Activated naive CD8-positive, alpha-beta T cell treated with anti-CD3 and anti-CD28 coated beads, Interleukin-2, amount 50 U/mL, for 24 hours (primary cell): ENCODE data around the gene ZNF366.

ENCODE experiments used
- ATAC-seq: fragments of 150-1000 bp; cut with Tn5 transposase; one replicate; pipeline ENCODE4 v1.10.0; 2021
- DNase-seq: peaks from one replicate; pipeline ENCODE4 v3.0.0; 2021
- H3K27ac Mint-ChIP-seq: one replicate; pipeline ENCODE4 v1.8.0; 2021; ENCODE audit warnings: mild to moderate bottlenecking, mixed read lengths
- H3K27me3 Mint-ChIP-seq: one replicate; pipeline ENCODE4 v1.8.0; 2021; ENCODE audit warnings: mixed read lengths
- H3K36me3 Mint-ChIP-seq: one replicate; pipeline ENCODE4 v1.8.0; 2021; ENCODE audit warnings: low read depth, mixed read lengths
- H3K4me1 Mint-ChIP-seq: one replicate; pipeline ENCODE4 v1.8.0; 2021; ENCODE audit warnings: mixed read lengths
- H3K4me3 Mint-ChIP-seq: one replicate; pipeline ENCODE4 v1.8.0; 2021; ENCODE audit warnings: mild to moderate bottlenecking, moderate library complexity, mixed read lengths
- H3K9me3 Mint-ChIP-seq: one replicate; pipeline ENCODE4 v1.8.0; 2021; ENCODE audit warnings: mixed read lengths

Gene ZNF366

GRCh38 chr5:72537166-72537565 lies 30.0 kb upstream of the ZNF366 start:
- DNase-seq (no peak), ATAC-seq (no peak)
- Mint-ChIP-seq H3K4me3 (no peak overlapping the region), H3K9me3 (peaks cover 11% of the 10 kb centered on the region), H3K27ac (no peak overlapping the region), H3K27me3 (peaks cover 19% of the 10 kb centered on the region), H3K36me3 (peaks cover 2% of the 10 kb centered on the region), H3K4me1 (no peaks in the 10 kb centered on the region)

- no peak for DNase-seq
- H3K36me3 Mint-ChIP-seq, result peaks cover 2% of the 10 kb centered on the region
- H3K4me3 Mint-ChIP-seq, result no peak overlapping the region
- no peaks in the 10 kb centered on the region for H3K4me1 Mint-ChIP-seq
- peaks cover 11% of the 10 kb centered on the region for H3K9me3 Mint-ChIP-seq
- no peak overlapping the region for H3K27ac Mint-ChIP-seq
- ATAC-seq, result no peak
- peaks cover 21% of the 10 kb centered on the region for H3K27me3 Mint-ChIP-seq
These were observed 24.4 kb upstream of the ZNF366 start for GRCh38 chr5:72531496-72532190.

DNA sequence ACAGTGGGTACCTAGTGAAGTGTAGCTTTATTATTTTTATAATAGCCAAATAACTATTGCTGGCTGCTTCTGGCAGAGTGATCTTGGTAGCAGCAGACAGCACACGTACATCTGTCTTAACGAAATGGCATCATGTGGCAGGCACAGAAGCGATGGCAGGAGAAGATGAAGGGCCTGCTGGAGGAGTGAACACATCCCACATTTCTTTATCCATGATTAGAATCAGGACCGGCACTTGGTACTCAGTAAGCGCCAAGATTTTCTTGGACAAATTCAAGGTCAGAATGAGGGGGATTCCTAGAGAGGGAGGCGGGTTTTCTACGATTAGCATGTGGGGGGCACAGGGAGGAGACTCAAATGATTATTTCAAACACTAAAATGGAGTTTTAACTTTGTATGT lies 23.0 kb upstream of the ZNF366 start:
- no peak for DNase-seq
- Mint-ChIP-seq H3K9me3 (peaks cover 11% of the 10 kb centered on the region), H3K4me3 (no peak overlapping the region), H3K36me3 (peaks cover 2% of the 10 kb centered on the region), H3K4me1 (no peaks in the 10 kb centered on the region), H3K27ac (no peak overlapping the region), H3K27me3 (peaks cover 18% of the 10 kb centered on the region)
- ATAC-seq, result no peak

GRCh38 chr5:72529383-72529782 lies 22.2 kb upstream of the ZNF366 start:
- no peaks in the 10 kb centered on the region for H3K4me1 Mint-ChIP-seq
- no peak overlapping the region for H3K27ac Mint-ChIP-seq
- peaks cover 2% of the 10 kb centered on the region for H3K36me3 Mint-ChIP-seq
- DNase-seq (no peak), ATAC-seq (no peak)
- H3K9me3 Mint-ChIP-seq, result peaks cover 11% of the 10 kb centered on the region
- H3K4me3 Mint-ChIP-seq, result no peak overlapping the region
- peaks cover 18% of the 10 kb centered on the region for H3K27me3 Mint-ChIP-seq

DNA sequence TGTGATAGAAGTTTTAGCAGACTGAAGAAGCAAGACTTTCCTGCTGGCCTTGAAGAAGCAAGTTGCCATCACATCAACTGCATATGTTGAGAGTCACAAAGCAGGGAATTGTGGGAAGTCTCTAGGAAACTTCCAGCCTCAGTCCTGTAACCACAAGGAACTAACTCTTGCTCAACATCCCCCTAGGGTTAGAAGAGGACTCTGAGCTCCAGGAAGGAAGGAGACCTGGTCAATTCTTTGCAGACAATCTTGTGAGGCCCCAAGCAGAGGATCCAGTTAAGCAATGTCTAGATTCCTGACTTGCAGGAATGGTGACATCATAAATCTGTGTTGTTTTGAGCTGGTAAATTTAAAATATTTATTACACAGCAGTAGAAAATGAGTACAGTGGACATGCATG lies 18.6 kb upstream of the ZNF366 start:
- Mint-ChIP-seq H3K9me3 (no peaks in the 10 kb centered on the region), H3K4me3 (no peak overlapping the region), H3K27ac (no peak overlapping the region), H3K36me3 (no peaks in the 10 kb centered on the region), H3K4me1 (no peaks in the 10 kb centered on the region), H3K27me3 (peaks cover 2% of the 10 kb centered on the region)
- ATAC-seq (no peak), DNase-seq (no peak)

DNA sequence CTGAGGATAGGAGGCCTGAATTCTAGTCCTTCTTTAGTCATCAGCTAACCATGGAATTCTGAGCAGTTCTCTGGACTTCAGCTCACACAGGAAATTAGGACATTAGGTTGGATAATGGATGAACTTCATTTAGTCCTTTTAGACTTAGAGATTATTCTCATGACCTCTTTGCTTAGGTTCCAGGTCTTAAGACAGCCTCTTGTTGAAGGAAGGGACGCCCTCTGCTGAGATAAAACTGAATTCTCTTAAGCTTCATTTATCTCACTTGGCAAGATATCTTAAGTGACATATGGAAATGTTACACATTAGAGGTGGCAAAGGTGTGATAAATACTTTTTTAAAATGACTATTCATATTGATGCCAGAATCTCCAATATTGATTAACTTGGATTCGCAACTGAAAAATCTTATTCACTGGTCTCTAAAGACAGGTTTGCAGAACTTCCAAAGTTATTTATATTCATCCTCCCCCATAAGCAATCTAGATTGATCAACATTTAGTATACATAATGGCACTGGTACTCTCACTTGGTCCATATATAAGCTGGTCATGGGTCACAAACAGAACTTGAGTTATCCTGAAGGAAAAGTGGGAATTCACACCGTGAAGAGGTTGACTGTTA lies 16.9 kb upstream of the ZNF366 start:
- H3K36me3 Mint-ChIP-seq, result no peaks in the 10 kb centered on the region
- H3K4me3 Mint-ChIP-seq, result no peak overlapping the region
- peaks cover 2% of the 10 kb centered on the region for H3K27me3 Mint-ChIP-seq
- ATAC-seq (no peak), DNase-seq (no peak)
- no peaks in the 10 kb centered on the region for H3K4me1 Mint-ChIP-seq
- no peak overlapping the region for H3K27ac Mint-ChIP-seq
- H3K9me3 Mint-ChIP-seq, result peaks cover 7% of the 10 kb centered on the region

DNA sequence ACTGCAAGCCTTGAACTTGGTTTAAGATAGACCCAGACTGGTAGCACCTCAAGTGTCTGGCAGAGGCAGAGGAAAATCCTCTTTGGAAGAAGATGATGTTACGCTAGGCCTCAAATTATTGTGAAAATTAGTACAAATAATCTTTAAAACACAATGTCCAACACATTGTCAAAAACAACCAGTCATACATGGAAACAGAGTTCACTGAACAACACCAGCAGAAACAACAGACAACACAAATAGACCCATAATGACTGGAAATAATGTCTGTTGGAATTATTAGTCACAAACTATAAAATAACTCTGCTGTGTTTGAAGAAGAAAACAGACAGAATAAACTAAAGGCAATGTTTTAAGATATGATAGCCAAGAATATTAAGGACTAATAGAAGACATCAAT lies 15.4 kb upstream of the ZNF366 start:
- Mint-ChIP-seq H3K27ac (no peak overlapping the region), H3K27me3 (no peaks in the 10 kb centered on the region), H3K9me3 (peaks cover 7% of the 10 kb centered on the region), H3K4me3 (no peak overlapping the region), H3K36me3 (no peaks in the 10 kb centered on the region), H3K4me1 (peaks cover 5% of the 10 kb centered on the region)
- no peak for ATAC-seq
- no peak for DNase-seq

DNA sequence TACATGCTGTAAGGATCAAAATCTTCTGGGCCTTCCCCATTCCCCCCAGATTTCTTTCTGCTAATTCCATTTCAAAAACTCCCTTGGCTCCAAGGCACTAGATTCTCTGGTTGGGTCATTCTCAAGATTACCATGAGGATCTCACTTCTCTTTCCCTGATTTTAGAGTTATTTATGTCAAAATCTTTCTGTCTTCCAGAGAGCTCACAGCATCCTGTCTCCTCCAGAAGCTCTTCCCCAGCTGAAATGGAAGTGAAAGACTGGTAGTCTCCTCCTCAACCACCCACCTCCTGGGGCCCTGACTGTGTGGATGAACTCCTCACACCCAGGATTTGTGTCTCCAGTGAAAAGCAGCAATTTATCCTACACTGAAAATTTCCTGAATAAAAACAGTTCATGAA lies 11.9 kb upstream of the ZNF366 start:
- H3K27me3 Mint-ChIP-seq, result no peaks in the 10 kb centered on the region
- DNase-seq, result no peak
- H3K27ac Mint-ChIP-seq, result no peak overlapping the region
- H3K36me3 Mint-ChIP-seq, result no peaks in the 10 kb centered on the region
- H3K4me3 Mint-ChIP-seq, result no peak overlapping the region
- ATAC-seq, result no peak
- peaks cover 5% of the 10 kb centered on the region for H3K4me1 Mint-ChIP-seq
- peaks cover 7% of the 10 kb centered on the region for H3K9me3 Mint-ChIP-seq

GRCh38 chr5:72518001-72518683 lies 10.9 kb upstream of the ZNF366 start:
- no peak overlapping the region for H3K4me3 Mint-ChIP-seq
- H3K4me1 Mint-ChIP-seq, result peaks cover 5% of the 10 kb centered on the region
- H3K36me3 Mint-ChIP-seq, result no peaks in the 10 kb centered on the region
- DNase-seq (no peak), ATAC-seq (no peak)
- peaks cover 1% of the 10 kb centered on the region for H3K27me3 Mint-ChIP-seq
- peaks cover 7% of the 10 kb centered on the region for H3K9me3 Mint-ChIP-seq
- no peak overlapping the region for H3K27ac Mint-ChIP-seq

DNA sequence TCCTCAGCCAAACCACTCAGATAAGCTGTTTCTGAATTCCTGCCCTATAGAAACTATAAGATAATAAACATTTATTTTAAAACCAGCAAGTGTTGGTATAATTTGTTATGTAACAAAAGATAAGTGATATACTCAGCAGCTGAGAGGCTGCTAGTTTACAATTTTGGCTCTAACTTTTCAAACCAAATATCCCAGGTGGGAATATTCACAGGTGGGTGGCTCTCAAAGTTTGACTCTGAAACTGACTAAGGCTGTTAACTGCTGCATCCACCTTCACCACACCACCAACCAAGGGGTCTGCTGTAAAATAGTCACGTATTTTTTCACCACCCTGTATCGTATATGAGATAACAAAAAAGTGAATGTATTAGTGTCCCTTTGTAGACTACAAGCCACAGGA lies 9.7 kb upstream of the ZNF366 start:
- DNase-seq (no peak), ATAC-seq (no peak)
- Mint-ChIP-seq H3K27ac (no peak overlapping the region), H3K4me1 (peaks cover 7% of the 10 kb centered on the region), H3K4me3 (no peak overlapping the region), H3K9me3 (peaks cover 7% of the 10 kb centered on the region), H3K27me3 (peaks cover 6% of the 10 kb centered on the region), H3K36me3 (no peaks in the 10 kb centered on the region)

DNA sequence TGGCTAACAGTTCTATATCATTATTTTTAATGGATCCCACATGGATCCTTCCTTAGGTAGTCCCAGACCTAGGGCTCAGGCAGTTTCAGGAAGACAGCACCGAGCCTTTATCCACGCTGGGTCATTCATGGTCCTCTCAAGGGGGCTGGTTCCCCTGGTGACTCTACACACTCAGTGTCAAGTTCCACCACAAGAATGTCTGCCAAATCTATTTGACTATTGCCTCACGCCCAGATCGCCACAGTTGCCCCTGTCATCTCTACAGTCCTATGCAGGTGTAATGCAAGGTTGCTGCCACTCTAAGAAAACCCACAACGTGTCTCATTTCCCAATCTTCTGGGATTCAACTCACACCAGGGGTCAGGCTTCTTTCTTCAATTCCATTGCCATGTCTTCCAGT lies 8.0 kb upstream of the ZNF366 start:
- Mint-ChIP-seq H3K4me3 (no peak overlapping the region), H3K36me3 (no peaks in the 10 kb centered on the region), H3K4me1 (peaks cover 21% of the 10 kb centered on the region), H3K27me3 (peaks cover 12% of the 10 kb centered on the region), H3K9me3 (peaks cover 7% of the 10 kb centered on the region), H3K27ac (no peak overlapping the region)
- ATAC-seq (no peak), DNase-seq (no peak)

DNA sequence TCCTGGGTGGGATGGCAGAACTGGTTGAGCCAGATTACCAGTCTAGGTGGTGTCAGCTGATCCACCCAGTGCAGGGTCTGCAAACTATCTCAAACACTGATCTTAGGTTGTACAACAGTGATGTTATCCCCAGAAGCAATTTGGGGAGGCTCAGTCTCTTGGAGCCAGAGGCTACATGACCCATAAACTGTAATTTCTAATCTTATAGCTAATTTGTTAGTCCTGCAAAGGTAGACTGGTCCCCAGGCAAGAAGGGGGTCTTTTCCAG lies 5.3 kb upstream of the ZNF366 start:
- Mint-ChIP-seq H3K27me3 (peaks cover 23% of the 10 kb centered on the region), H3K4me3 (no peak overlapping the region), H3K9me3 (no peaks in the 10 kb centered on the region), H3K36me3 (no peaks in the 10 kb centered on the region), H3K27ac (no peak overlapping the region), H3K4me1 (peaks cover 16% of the 10 kb centered on the region)
- no peak for ATAC-seq
- no peak for DNase-seq

- no peak for DNase-seq
- Mint-ChIP-seq H3K36me3 (no peaks in the 10 kb centered on the region), H3K9me3 (no peaks in the 10 kb centered on the region), H3K4me3 (no peak overlapping the region), H3K4me1 (peaks cover 16% of the 10 kb centered on the region), H3K27me3 (peaks cover 26% of the 10 kb centered on the region), H3K27ac (no peak overlapping the region)
- ATAC-seq, result no peak
These were observed 4.8 kb upstream of the ZNF366 start for GRCh38 chr5:72511774-72512592.

GRCh38 chr5:72511366-72511765 lies 4.2 kb upstream of the ZNF366 start:
- Mint-ChIP-seq H3K4me1 (peaks cover 16% of the 10 kb centered on the region), H3K36me3 (no peaks in the 10 kb centered on the region), H3K27me3 (peaks cover 26% of the 10 kb centered on the region), H3K27ac (no peak overlapping the region), H3K4me3 (no peak overlapping the region), H3K9me3 (no peaks in the 10 kb centered on the region)
- no peak for DNase-seq
- ATAC-seq, result peak; percentile 53
